ENCODE measurements around the gene COL11A1. TPM values are rescaled to one million over a fixed set of nuclear protein-coding genes. Genes with fewer than 3 reads are reported as not detected.

Gene COL11A1
- polyA plus RNA-seq, 1 of the 3 experiments (the other 2 are of a cell fraction) = 0.13 TPM

GRCh38 chr1:102852613-102853012, 255.7 kb downstream of the COL11A1 start (continued):
- TF ChIP-seq SMC3 (IDR thresholded peaks at IDR 0.05; ENCODE audit: low read depth, low read length) (no peak), FOXJ3 (CRISPR knock-in tag; IDR thresholded peaks at IDR 0.05) (no peak), JUND (IDR thresholded peaks at IDR 0.05) (no peak)

- no peak overlapping the region for H3K4me3 ChIP-seq (ENCODE audit: low read depth in 2 of 2, low read length in 1 of 2)
- peaks cover 13% of the 10 kb centered on the region for H3F3A ChIP-seq (replicated peaks; ENCODE audit: insufficient read depth)
- no peaks in the 10 kb centered on the region for H3K79me2 ChIP-seq (ENCODE audit: insufficient read depth)
- no peaks in the 10 kb centered on the region for H3K27me3 ChIP-seq (ENCODE audit: insufficient read depth)
- H3K9ac ChIP-seq = no peak overlapping the region
- H2AFZ ChIP-seq (ENCODE audit: low read depth) = peak overlapping the region; percentile 12; the same call in 1 of the 2 replicates
- peak overlapping the region; percentile 4; the same call in 1 of the 2 replicates for H3K4me2 ChIP-seq
- H3K36me3 ChIP-seq (replicated peaks in 1 of 2; ENCODE audit: control insufficient read depth in 1 of 2, insufficient read depth in 2 of 2, low read length in 1 of 2) = no peaks in the 10 kb centered on the region
- H3K9me2 ChIP-seq = no peaks in the 10 kb centered on the region
- 77% methylated on average over 3 of the region's 3 CpGs for WGBS (ENCODE audit: low lambda C conversion rate)
- peaks cover 8% of the 10 kb centered on the region; the same call in 1 of the 2 replicates for H3K9me3 ChIP-seq
- POLR2A ChIA-PET = no interaction called here
- no peaks in the 10 kb centered on the region; a peak in 1 of 4 replicates for H3K4me1 ChIP-seq (ENCODE audit: control insufficient read depth in 1 of 2, insufficient read depth in 2 of 2, low read depth in 1 of 2, low read length in 1 of 2)
- TF ChIP-seq REST (IDR thresholded peaks at IDR 0.05; ENCODE audit: low read depth, low read length) = no peak
- TF ChIP-seq MXI1 (IDR thresholded peaks at IDR 0.05; ENCODE audit: low read depth, low read length) = no peak
- 0 out of 2 replicates have a peak, but pooled peaks have one; percentile 20 for TF ChIP-seq PBX3 (IDR thresholded peaks at IDR 0.05)
- TF ChIP-seq ELF1 (IDR thresholded peaks at IDR 0.05) = no peak
- no peak for TF ChIP-seq USF2 (IDR thresholded peaks at IDR 0.05; ENCODE audit: borderline replicate concordance, low read depth, low read length)
- no peak for TF ChIP-seq GABPA (IDR thresholded peaks at IDR 0.05; ENCODE audit: low read depth)
- 0 out of 2 replicates have a peak, but pooled peaks have one; percentile 13 for TF ChIP-seq JUND (IDR thresholded peaks at IDR 0.05)
- TF ChIP-seq CHD2 (IDR thresholded peaks at IDR 0.05; ENCODE audit: low read length, partially characterized antibody) = no peak
- TF ChIP-seq MEF2A (IDR thresholded peaks at IDR 0.05; ENCODE audit: borderline replicate concordance, low read depth) = no peak
- peak; percentile 7; the same call in 1 of the 2 replicates for TF ChIP-seq FOSL2 (IDR thresholded peaks at IDR 0.05; ENCODE audit: borderline replicate concordance, low read depth)
- TF ChIP-seq RAD21 (IDR thresholded peaks at IDR 0.05; ENCODE audit: low read length) = no peak
- CTCF ChIA-PET = interaction anchor here (1.0 kb wide), 1 partner anchor 9 kb away, joined by 4 read pairs; no protein-coding TSS in a partner anchor
- H4K20me1 ChIP-seq (ENCODE audit: insufficient read depth) = no peaks in the 10 kb centered on the region
- H3K27ac ChIP-seq (ENCODE audit: low read depth in 2 of 2, low read length in 1 of 2) = peak overlapping the region in 1 of 2 experiments; percentile 38; a peak in 1 of 4 replicates
- DNase-seq = no peak
Observed at GRCh38 chr1:102851616-102852015, 256.7 kb downstream of the COL11A1 start.
